Measurements from ENCODE around the gene SLC6A3.

Gene SLC6A3

DNA sequence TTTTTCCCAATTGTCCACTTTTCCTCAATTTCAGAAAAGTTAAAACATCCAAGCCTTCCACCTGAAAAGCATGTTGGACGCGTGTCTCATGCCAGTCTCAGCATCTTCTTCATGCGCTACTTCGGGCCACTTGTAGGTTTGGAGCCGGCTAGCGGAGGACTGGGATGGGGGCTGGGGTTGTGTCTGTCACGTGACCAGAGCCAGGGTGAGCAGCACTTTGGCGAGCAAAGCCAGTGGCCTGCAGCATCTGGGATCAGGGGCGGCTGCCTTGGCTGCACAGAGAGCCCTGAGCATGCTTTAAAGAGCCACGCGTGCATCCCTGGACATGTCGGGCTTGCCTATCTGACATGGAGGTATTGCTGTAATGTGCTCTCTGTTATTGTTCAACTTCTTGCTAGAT lies 41.2 kb downstream of the SLC6A3 start:
- DNase-seq: no peak

DNA sequence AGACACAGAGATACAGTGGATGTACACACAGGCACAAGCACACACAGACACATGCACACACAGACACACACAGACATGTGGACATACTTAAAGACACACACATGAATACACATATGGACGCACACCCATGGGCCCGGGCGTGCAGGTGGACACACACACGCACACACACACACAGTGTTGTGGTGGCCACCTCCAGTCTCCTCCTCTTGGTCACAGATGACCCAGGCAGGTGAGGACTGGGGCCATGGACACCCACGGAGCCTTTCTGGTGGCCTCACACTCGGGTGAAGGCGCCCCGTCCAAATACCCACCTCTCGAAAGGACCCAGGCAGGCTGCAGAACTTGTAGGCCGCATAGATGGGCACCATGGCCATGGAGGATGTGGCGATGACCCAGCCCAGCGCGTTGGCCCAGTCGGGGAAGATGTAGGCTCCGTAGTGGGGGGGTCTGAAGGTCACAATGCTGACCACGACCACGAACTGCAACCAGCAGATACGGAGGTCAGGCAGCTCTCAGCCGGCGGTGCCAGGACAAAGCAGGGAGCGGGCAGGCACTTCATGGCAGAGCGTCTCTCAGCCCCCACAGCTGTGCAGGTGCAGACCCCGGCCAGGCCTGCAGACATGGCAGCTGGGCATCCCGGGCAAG lies 42.5 kb downstream of the SLC6A3 start:
- DNase-seq: no peak

DNA sequence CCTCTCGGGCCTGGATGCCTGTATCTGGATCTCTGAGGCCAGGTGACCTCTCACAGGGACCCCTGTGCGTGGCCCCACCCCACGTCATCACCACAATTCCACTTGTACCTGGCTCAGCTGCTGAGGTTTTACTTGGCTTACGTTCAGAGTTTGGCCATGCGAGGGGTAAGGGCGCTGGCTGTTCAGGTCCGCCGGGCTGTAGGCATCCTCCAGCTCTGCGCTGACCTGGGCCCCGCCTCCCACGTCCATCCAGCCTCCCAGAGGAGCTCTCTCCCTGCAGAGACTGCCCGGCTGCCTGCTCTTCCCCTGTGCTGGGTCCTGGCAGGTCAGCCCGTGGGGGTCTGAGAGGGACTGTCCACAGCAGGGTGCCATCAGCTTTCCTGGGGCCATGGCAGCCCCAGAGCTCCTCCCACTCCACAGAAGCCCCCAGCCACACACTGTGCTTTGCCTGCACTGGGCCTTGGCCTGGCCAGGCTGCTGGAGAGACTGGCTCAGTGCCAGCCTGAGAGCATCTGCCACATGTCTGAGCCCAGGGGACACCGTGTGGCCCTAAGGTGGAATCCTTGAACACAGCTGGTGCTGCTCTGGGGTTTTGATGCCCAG lies 43.6 kb downstream of the SLC6A3 start:
- no peak for DNase-seq

DNA sequence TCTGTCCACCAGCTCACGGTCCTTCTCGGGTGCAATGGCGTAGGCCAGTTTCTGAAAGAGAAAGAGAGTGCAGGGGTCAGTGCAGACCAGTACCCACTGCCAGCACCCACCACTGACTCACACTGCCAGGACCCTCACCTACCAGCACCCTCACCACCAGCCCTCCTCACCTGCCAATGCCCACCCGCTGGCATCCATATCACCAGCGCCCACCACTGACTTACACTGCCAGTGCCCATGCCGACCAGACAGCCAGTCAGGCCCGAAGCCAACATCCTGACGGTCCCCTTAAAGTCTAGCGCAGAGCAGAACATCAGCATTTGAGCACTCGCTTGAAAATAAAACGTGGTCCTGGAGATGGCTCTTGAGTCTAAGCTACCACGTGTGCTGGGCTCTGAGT lies 44.3 kb downstream of the SLC6A3 start:
- DNase-seq: no peak

DNA sequence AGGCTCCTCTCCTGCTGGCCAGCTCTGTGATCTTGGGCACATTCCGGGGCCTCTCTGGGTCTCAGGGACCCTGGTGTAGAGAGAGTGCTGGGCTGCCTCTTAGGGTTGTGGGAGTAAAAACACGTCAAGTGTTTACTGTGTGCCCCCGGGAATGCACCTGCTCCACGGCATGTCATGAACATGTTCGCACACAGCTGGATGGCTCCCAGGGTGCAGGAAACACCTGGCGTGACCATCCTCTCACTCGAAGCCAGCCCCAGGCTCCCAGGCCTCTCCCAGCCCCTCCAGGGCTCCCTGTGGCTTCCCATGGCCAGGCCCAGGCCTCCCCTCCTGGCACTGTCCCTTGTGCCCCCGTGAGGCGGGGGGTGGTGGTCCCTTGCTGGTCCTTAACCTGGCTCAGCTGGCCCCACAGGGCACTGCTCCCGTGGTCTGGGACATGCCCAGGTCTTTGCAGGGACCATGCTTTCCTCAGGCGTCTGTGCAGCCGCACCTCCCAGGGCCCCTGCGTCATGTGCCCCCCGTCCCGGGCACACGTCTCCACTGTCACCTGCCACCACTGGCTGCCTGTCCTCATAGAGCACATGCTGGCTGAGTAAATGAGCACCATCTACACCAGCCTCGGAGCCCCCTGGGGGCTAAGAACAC lies 44.9 kb downstream of the SLC6A3 start:
- DNase-seq: no peak

DNA sequence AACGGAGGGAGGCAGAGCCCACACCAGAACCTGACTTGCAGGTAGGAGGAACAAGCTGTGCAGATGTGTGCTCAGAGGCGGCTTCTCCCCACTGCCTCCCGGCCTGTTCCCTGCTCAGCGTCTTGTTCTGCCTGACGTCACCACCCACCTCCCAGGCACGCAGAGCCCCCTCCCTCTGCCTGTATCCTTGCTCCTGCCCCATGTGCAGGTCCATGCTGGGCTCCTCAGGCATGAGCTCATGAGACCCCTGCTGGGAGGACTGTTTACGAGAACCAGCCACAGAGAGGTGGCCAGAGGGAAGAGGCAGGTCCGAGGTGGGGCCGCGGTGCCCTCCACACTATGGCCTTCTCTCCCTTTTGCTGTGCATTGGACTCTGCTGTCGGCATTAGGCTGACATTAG lies 45.5 kb downstream of the SLC6A3 start:
- DNase-seq: no peak

DNA sequence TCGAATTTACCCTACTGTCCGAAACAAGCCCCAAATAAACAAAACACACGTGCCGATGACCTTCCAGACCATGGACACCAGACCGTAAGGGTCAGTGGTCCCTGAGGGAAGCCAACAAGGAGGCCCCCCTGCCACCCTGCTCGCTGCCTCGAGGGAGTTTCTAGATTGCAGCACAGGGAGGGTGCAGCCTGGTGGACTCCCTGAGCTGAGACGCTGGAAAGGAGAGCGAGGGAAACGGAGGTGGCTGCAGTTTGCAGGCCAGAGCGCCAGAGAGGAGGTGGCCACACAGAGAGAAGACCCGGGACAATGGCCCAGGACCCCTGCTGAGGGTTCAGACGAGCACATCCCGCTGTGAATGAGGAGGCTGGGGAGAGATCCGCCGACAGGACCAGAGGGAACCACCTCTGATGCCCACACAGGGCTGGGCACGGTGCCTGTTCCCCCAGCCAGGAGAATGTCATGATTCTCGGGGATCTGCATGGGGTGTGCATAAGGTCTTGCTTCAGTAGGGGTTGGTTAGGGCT lies 48.9 kb downstream of the SLC6A3 start:
- DNase-seq: no peak

DNA sequence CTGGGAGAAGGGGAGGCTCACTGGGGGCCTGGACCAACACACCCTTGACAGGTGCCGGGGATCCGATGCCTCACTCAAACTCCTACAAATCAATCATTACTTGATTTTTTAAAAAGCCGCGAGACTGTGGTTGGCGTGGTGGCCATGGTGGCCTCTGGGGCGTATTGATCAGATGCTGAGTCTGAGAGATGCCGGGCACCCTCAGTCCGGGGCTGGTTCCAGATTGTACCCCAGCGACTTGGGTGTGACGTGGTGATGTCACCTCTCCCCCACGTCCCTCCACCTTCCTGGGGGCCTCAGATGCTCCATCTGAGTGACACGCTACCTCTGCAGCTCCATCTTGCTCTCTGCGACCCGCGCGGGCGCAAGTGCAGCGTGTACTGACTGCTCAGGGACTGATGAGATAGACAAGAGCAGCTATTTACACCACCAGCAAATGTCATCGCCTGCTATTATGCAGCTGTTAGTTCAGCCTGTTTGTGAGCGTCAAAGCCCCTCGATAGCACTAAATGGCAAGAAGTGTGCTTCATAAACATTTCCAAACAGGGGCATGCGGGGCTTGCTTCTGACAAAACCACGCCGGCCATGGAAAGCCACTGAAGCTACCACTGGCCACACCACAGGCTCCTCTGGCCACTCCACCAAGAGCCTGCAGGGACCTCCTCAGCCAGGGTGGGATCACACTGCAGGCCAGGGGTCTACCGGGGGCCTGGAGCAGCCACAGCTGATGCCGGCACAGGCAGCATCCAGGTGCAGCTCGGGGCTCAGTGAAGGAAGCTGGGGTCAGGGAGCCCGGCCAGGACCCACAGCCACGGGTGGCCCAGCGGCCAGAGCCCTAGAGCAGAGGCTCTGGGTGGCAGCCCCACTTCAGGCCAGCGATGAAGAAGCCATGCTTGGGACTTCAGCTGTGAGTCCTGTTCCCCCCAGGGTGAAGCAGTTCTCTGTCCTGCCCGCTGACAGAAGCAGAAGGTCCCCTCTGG lies 50.1 kb downstream of the SLC6A3 start:
- no peak for DNase-seq

DNA sequence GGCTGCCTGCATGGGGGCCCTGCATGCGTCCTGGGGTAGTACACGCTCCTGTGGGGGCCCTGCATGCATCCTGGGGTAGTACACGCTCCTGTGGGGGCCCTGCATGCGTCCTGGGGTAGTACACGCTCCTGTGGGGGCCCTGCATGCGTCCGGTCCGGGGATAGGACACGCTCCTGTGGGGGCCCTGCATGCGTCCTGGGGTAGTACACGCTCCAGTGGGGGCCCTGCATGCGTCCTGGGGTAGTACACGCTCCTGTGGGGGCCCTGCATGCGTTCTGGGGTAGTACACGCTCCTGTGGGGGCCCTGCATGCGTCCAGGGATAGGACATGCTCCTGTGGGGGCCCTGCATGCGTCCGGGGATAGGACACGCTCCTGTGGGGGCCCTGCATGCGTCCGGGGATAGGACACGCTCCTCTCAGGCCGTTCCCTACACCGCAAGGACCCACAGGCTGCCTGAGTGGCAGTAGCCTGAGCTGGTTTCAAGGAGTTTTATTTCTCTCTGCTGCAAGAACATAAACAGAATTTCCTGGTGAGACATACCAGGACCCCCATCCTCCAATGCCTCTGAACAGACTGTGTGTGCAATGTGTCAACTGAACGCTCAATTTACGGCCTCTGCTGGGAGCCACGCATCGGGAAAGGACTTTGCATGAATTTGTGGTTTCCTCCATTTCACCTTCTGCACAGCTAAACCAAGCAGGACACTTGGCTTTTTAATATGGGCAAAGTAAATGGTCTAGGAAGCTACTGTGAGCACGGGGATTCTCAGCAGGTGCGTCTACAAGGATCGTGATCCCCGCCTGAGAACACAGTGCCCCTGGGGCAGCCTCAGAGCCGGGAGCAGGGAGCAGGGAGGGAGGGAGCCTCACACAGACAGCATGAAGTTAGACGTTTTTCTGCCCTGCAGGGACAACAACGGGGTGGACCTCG lies 51.4 kb downstream of the SLC6A3 start:
- no peak for DNase-seq

DNA sequence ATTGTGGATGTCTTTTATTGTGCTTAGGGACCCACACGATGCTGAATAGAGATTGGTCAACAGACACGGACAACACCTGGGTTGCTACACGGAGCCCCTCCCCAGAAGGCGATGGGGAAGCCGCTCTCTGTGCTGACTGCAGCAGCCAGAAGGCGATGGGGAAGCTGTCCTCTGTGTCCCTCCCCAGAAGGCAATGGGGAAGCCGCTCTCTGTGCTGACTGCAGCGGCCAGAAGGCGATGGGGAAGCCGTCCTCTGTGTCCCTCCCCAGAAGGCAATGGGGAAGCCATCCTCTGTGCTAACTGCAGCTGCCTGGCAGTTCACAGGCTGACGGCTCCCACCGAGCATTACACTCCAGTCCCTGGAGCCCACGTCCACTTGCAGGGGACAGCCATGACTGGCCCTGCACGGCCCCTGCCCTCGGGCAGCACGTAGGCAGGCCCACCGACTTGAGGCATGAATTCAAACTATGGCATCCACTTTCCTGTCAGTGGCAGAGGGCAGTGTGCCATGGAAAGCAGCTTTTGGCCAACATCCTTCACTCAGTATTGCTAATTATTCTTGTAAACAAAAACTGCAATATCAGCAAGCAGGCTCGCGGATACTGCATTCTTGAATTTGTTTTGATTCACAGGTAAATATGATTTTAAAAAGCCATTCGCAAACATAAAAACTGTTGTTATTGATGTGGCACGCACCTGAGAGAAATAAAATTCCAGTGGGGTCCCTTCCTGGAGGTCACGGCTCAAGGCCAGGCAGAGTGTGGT lies 52.3 kb downstream of the SLC6A3 start:
- no peak for DNase-seq

DNA sequence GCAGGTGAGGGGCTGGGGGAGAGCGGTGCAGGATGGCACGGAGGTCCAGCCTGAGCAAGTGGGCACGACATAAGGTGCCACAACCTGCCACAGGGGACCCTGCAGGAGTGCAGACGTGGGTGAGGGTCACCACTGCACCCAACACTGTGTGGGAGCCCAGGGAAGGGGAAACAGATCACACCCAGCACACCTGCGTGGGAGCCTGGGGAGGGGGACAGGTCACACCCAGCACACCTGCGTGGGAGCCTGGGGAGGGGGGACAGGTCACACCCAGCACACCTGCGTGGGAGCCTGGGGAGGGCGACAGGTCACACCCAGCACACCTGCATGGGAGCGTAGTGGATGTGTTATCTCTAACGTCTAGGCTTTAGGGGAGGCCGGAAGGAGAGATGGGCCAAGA lies 53.0 kb downstream of the SLC6A3 start:
- no peak for DNase-seq

DNA sequence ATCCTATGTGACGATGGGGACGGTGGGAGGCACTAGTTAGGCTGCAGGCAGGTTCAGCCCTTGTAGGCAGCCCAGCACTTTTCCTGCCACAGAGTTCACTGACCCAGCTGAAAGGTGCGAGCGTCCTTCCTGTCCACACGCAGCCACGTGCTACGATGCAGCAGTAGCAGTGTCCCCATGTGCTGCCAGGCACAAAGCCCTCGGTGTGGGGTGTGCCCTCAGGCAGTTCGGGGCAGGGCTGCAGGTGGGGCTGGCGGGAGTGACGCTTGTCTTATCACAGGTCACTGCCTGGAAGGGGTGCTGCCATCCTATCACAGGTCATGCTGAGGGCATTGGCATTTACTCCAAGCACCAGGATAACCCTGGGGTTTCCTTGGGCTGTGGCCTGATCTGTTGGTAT lies 53.5 kb downstream of the SLC6A3 start:
- DNase-seq: no peak

DNA sequence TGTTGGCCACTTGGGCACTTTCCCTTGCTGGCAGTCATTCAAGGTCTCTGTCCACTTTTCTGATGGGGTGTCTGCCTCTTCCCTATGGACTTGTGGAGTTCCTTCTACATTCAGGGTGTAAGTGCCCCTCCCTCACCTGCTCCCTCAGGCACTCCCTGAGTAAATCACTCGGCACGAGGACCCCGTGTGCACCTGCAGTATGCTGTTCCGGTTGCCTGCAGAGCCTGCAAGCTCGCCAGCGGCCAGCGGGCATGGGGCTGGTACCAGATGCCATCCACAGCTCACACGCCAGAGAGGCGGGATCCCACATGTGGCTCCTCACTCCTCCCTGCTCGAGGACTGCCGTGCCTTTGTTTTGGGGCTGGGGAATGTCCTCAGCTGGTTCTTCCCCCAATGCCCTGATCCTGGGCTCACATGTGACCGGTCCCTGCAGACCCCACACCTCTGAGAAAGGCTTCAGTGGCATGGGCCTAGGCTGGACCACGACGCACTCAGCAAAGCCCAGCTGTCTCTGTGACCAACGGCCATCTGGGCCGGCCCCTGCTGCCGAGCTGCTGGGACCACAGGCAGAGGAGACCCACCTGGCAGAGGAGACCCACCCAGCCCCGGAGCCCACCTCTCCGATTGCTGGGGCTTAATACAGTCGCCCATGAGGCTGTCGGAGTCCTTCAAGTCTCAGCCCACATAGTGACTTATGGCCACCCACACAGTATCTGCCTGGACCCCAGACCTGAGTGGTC lies 54.2 kb downstream of the SLC6A3 start:
- DNase-seq: no peak

DNA sequence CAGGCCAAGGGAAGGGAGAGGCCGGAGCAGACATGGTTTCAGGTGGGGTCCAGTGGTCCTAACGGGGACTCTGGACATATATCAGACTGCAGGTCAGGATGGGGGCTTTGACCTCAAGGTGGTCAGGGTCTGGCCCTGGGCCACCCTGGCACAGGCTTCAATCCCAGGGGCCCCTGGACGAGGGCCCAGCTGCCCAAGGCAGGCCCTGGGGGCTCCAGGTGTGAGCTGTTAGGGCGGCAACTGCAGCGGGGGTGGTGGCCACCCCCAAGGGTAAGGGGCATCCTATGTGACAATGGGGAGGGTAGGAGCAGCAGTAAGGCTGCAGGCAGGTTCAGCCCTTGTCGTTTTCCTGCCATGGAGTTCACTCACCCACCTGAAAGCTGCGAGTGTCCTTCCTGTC lies 54.9 kb downstream of the SLC6A3 start:
- DNase-seq: no peak

DNA sequence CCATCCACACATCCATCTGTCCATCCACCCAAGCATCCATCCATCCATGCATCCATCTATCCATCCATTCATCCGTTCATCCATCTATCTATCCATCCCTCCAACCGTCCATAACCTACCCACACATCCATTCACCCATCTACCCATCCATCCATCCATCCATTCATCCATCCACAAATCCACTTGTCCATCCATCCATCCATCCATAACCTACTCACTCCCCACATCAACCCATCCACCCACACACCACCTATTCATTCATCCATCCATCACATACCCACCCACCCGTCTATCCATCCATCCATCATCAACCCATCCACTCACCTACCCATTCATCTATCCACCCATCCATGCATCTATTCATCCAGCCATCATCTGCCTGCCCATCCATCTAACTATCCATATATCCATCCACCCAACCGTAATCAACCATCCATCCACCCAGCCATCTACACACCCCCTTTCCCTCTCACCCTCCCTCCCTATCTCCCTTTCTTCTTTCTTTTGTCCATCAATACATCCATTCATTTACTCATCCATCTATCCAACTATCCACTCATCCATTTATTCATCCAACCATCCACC lies 56.8 kb downstream of the SLC6A3 start:
- no peak for DNase-seq

DNA sequence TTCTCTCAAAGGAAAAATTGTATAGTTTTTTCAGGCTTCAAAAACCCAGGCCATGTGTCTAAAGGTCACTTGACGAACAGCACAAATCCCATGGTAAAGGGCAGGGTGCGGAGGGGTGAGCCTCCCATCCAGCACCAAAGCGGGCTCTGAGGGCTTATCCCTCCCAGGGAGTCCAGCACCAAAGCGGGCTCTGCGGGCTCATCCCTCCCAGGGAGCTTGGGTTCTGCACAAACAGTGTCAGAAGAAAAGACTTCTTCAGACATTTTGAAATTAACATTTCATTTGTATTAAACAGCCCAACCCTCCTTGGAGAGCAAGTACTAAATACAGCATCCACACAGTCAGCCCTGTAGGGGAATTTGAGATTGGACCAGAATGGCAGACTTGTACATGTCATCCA lies 57.4 kb downstream of the SLC6A3 start:
- no peak for DNase-seq

DNA sequence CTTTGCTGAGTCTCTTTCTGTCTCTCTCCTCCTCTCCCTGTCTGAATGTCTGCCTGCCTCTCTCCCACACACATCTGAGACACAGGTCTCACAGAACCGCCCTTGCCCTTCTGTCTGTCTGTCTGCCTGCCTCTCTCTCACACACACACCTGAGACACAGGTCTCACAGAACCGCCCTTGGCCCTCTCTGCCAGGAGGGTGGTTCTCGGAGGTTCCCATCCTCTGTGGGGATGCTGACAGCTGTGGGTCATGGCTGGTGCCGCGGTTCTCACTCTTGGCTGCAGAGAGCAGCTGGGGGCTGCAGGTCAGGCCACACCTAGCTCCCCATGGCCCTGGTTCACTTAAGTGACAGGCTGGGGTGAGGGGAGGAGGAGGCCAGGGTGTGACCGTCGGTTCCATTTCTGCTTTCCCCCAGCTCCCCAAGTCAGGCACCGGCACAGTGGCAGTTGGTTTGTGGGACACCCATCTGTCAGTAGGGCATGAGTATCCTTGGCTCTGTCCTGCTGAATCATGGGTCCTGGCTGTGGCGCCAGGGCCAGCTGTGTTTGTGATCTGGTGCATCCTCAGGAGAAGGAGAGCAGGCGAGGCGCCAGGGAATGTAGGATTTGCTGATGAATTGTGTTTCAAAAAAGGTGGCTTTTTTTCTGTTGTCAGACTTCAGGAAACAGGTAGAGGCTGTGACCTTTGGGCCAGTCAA lies 58.0 kb downstream of the SLC6A3 start:
- peak; percentile 7 for DNase-seq

DNA sequence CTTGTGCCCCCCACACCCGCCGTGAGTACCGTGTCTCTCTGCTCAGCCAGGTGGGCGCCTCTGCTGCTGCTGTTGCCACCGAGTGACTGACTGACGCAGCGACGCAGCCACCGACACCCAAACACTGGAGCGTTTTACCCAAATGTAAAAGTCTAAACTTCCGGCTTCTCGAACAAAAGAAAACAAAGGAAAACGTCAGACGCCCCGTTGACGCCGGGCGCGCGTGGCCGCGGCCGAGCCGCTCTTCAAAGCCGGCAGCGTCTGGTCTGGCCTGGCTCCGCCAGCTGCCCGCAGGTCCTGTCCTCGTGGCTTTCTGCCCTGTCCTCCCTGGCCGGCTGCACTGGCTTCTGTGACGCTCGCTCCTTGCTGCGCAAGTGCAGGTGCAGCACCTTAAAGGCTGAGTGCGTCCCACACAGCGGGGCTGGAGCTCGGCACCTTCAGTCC lies 58.9 kb downstream of the SLC6A3 start:
- DNase-seq: peak; percentile 58
